Measurements from ENCODE around the gene EPS8. TPM values are rescaled to one million over a fixed set of nuclear protein-coding genes. Genes with fewer than 3 reads are reported as not detected.

The EPS8 gene
- total and polyA plus RNA-seq, 2 experiments from 2014 or later: 3.1 to 6.0 TPM

DNA sequence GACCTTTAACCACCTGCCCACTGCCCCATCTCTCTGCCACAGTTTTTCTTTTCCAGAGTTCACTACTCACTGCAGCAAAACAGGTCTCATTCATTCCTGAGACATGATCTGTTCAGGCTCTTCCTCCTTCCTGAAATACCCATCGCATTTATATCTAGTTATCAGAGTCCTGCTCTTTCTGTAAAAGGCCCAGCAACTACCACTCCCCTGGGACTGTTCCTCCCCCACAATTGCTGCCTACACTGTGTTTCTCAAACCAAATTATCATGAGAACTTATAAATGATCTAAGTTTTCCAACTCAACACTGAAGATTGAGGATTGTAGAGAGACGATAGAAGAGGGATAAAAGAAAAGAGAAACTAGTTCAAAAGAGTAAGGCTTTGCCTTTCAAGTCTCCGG is 40.8 kb upstream of the EPS8 start:
- peak in 1 of 2 donors; percentile 50 for DNase-seq (ENCODE audit: low read depth in 1 of 2, low spot score in 1 of 2)
- no peak overlapping the region for H3K4me3 ChIP-seq
- no peaks in the 10 kb centered on the region for H3K4me1 ChIP-seq (ENCODE audit: low read depth)
- no peak overlapping the region for H3K27ac ChIP-seq
- TF ChIP-seq, protein P1, sequence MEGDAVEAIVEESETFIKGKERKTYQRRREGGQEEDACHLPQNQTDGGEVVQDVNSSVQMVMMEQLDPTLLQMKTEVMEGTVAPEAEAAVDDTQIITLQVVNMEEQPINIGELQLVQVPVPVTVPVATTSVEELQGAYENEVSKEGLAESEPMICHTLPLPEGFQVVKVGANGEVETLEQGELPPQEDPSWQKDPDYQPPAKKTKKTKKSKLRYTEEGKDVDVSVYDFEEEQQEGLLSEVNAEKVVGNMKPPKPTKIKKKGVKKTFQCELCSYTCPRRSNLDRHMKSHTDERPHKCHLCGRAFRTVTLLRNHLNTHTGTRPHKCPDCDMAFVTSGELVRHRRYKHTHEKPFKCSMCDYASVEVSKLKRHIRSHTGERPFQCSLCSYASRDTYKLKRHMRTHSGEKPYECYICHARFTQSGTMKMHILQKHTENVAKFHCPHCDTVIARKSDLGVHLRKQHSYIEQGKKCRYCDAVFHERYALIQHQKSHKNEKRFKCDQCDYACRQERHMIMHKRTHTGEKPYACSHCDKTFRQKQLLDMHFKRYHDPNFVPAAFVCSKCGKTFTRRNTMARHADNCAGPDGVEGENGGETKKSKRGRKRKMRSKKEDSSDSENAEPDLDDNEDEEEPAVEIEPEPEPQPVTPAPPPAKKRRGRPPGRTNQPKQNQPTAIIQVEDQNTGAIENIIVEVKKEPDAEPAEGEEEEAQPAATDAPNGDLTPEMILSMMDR (IDR thresholded peaks at IDR 0.05; ENCODE audit: low read depth, low read length): no peak
- H3K36me3 ChIP-seq: no peaks in the 10 kb centered on the region
- no peaks in the 10 kb centered on the region for H3K9me3 ChIP-seq (ENCODE audit: low read depth)
- no peaks in the 10 kb centered on the region for H3K27me3 ChIP-seq

DNA sequence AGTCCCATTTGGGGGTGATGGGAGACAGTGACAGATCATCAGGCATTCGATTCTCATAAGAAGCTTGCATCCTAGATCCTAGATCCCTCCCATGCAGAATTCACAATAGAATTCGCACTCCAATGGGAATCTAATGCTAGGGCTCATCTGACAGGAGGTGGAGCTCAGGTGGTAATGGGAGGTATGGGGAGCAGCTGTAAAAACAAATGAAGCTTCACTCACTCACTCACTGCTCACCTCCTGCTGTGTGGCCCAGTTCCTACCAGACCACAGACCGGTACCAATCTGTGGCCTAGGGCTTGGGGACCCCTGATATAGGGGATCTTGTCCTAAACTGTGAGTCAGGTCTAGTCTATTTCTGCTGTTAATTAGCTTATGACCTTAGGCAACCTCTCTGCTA is 40.1 kb upstream of the EPS8 start:
- Histone ChIP-seq H3K36me3 (no peaks in the 10 kb centered on the region), H3K9me3 (ENCODE audit: low read depth) (no peaks in the 10 kb centered on the region), H3K4me1 (ENCODE audit: low read depth) (no peaks in the 10 kb centered on the region), H3K4me3 (no peak overlapping the region), H3K27me3 (no peaks in the 10 kb centered on the region), H3K27ac (no peak overlapping the region)
- TF ChIP-seq, protein P1 (IDR thresholded peaks at IDR 0.05; ENCODE audit: low read depth, low read length): no peak
- no peak for DNase-seq (ENCODE audit: low read depth in 1 of 2, low spot score in 1 of 2)

DNA sequence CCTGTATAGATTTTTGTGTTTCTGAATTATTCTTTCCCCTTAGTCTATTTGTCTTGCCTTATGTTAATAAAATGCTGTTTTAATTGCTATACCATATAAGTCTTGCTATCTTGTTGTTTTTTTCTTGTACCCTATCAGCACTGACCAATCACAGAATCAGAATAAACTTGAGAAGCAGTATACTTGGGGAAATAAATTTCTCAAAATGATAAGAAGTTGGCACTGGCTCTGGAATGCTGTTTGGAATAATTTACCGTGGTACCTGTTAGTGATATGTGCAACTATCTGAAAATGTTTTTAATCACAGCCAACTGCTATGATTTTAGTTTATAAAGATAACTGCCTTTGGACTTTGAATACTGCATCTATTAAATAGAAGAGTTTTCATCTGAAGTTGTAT is 37.9 kb upstream of the EPS8 start:
- H3K4me1 ChIP-seq (ENCODE audit: low read depth): no peaks in the 10 kb centered on the region
- no peaks in the 10 kb centered on the region for H3K36me3 ChIP-seq
- TF ChIP-seq, protein P1 (IDR thresholded peaks at IDR 0.05; ENCODE audit: low read depth, low read length): no peak
- no peaks in the 10 kb centered on the region for H3K9me3 ChIP-seq (ENCODE audit: low read depth)
- no peak overlapping the region for H3K4me3 ChIP-seq
- no peak overlapping the region for H3K27ac ChIP-seq
- H3K27me3 ChIP-seq: no peaks in the 10 kb centered on the region
- no peak for DNase-seq (ENCODE audit: low read depth in 1 of 2, low spot score in 1 of 2)

DNA sequence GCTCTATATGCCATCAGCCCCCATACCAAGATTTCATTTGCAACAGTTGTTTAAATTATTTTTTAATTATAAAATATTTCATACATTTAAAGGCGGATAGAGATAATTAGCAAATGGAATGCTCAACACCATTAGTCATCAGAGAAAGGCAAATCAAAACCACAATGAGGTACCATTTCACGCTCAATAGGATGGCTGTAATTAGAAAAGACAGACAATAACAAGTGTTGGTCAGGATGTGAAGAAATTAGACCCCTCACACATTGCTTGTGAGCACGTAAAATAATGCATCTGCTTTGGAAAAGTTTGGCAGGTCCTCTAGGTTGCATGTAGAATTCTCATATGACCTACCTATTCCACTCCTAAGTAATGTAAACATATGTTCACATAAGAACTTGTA is 35.3 kb upstream of the EPS8 start:
- no peak for DNase-seq (ENCODE audit: low read depth in 1 of 2, low spot score in 1 of 2)
- Histone ChIP-seq H3K27ac (no peak overlapping the region), H3K9me3 (ENCODE audit: low read depth) (no peaks in the 10 kb centered on the region), H3K4me3 (no peak overlapping the region), H3K27me3 (no peaks in the 10 kb centered on the region), H3K4me1 (ENCODE audit: low read depth) (no peaks in the 10 kb centered on the region), H3K36me3 (no peaks in the 10 kb centered on the region)
- TF ChIP-seq, protein P1 (IDR thresholded peaks at IDR 0.05; ENCODE audit: low read depth, low read length): no peak

DNA sequence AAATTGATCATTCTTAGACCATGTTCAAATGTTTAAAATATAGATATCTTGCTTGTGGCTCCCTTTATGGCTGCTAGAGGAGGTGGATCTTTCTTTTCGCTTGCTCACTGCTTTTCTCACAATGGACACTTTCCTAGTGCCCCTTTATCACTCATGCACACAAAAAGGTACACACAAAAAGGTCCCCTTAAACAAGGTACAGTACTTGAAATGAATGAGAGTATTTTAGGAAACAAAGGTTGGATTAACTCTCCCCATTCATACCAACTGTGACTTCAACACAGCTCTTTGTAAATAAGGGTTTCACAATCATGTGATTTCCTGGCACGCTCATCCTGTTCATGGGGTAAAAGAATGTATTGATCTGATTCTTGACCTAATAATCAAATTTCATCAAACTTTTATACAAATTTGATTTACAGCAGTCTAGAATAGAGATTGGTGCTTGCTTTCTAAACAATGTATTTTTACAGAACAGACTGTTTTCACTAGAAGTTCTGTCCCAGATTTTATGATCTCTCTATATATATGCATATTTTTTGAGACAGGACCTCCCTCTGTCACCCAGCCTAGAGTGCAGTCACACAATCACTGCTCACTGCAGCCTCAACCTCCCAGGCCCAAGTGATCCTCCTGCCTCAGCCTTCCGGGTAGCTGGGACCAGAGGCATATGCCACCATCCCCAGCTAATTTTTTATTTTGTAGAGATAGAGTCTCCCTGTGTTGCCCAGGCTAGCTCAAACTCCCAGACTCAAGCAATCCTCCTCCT is 34.4 kb upstream of the EPS8 start:
- Histone ChIP-seq H3K4me3 (no peak overlapping the region), H3K36me3 (no peaks in the 10 kb centered on the region), H3K27me3 (no peaks in the 10 kb centered on the region), H3K9me3 (ENCODE audit: low read depth) (no peaks in the 10 kb centered on the region), H3K4me1 (ENCODE audit: low read depth) (no peaks in the 10 kb centered on the region), H3K27ac (no peak overlapping the region)
- TF ChIP-seq, protein P1 (IDR thresholded peaks at IDR 0.05; ENCODE audit: low read depth, low read length): no peak
- DNase-seq (ENCODE audit: low read depth in 1 of 2, low spot score in 1 of 2): no peak
